Activated gamma-delta T cell treated with Interleukin-2 at 50 U/mL for 16 hours (primary cell): ENCODE measurements around the gene ALOX12B.
"Not testable (repeated sequence)": the region's sequence is repeated elsewhere in the genome, so short reads cannot be mapped to it uniquely, and the experiment has no call there.

Experiments used
- DNase-seq: peaks from one replicate; pipeline ENCODE4 v3.0.0-alpha.2; 2020

Gene ALOX12B

DNA sequence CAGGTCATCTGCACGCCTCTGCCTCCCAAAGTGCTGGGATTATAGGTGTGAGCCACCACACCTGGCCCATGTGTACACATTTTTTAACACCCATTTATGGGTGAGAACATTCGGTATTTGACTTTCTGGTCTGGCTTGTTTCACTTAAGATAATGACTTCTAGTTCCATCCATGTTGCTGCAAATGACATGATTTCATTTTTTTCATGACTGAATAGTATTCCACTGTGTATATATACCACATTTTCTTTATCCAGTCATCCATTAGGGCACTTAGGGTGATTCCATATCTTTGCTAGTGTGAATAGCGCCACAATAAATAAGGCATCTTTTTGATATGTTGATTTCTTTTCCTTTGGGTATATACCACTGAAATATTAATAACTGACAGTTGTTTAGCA is 5.6 kb downstream of the ALOX12B start:
- no peak for DNase-seq

DNA sequence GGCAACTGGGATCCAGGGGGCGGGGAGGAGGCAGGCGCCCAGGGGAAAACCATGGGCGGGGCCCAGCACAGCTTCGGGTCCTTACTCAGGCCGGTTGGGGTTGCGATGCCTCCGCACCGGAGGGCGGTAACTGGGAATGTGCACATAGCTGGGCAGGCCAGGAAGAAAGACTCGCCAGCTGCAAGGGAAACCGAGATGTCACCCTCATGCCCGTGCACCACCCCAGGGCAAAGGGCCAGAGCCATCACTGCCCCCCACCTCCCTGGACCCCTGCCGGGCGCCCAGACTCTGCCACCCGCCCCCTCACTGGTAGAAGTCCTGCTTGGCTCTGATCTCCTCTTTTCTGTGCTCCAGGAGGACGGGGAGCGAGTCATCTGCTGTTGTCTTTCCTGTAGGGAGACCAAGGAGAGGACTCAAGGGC is 6.7 kb downstream of the ALOX12B start:
- no peak for DNase-seq

DNA sequence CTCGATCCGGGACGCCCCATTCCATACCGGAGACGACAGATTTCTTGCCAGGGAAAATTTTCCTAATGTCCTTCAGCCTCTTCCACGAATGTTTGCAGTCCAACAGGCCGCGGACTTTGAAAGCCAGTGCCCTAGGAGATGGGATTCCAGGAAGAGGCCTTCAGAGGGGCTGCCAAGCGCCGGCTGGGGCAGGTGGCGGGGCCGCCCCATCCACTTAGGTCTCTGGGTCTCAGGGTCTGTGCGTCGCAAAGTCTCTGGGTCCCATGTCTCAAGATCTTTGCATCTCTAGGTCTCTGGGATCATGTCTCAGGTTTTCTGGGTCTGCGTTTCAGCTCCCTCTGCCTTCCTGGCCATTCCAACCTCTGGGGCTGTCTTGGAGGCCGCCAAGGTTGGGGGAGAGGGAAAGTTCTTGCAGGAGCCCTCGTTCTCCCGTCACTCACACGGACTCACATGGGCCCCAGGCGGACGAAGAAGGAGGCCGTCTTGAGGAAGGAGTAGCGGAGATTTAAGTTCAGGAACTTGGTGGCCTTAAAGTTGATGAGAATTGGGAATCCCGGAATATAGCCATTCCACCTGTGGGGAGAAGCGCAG is 7.2 kb downstream of the ALOX12B start:
- DNase-seq, result no peak

DNA sequence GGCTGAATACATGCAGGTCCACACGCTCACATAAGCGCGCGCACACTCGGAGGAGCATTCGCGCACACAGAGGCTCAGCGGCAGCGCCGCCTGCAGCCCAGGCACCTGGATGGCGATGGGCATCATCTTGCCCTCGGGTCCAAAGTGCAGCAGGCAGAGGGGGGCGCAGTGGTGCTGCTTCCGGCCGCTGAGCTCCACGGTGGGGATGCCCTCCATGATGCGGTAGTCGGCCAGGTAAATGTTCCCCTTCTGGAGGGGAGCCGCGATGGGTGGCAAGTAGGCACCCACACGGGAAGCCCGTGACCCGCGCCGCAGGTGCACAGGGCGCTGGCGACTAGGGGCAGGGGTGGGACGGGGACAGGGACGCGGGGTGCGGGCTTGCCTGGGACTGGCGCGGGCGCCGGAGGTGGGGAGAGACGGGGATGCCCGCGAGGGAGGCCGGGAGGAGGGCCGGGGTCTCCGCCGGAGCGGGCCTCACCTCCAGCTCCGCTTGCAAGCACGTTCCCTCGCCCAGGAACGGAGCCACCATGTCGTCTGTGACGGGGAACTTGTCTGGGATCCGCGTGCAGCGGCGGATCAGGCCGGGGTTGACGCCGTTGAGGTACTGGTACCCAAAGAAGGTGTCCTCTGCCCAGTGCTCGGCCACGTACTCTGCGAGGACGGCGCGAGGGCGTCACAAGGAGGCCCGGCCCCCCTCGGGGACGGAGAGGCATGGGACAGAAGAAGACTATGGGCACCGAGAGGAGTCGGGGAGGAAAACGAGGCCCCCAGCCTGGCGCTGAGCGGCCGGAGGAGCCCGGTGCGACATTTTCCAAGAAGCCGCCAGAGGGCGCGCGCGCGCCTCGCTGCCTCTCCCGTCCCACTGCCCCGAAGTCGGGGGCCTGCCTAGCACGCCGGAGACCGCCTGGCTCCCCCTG is 8.0 kb downstream of the ALOX12B start:
- peak; percentile 74 for DNase-seq

DNA sequence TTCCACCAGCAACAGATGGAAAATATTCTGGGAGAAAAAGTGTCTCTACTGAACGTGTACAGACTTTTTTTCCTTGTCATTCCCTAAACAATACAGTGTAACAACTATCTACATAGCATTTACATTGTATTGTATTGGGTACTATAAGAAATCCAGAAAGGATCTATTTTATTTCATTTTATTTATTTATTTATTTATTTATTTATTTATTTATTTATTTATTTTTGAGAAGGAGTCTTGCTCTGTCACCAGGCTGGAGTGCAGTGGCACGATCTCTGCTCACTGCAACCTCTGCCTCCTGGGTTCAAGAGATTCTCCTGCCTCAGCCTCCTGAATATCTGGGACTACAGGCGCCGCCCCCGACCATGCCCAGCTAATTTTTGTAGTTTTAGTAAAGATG is 9.6 kb downstream of the ALOX12B start:
- not testable (repeated sequence) for DNase-seq

DNA sequence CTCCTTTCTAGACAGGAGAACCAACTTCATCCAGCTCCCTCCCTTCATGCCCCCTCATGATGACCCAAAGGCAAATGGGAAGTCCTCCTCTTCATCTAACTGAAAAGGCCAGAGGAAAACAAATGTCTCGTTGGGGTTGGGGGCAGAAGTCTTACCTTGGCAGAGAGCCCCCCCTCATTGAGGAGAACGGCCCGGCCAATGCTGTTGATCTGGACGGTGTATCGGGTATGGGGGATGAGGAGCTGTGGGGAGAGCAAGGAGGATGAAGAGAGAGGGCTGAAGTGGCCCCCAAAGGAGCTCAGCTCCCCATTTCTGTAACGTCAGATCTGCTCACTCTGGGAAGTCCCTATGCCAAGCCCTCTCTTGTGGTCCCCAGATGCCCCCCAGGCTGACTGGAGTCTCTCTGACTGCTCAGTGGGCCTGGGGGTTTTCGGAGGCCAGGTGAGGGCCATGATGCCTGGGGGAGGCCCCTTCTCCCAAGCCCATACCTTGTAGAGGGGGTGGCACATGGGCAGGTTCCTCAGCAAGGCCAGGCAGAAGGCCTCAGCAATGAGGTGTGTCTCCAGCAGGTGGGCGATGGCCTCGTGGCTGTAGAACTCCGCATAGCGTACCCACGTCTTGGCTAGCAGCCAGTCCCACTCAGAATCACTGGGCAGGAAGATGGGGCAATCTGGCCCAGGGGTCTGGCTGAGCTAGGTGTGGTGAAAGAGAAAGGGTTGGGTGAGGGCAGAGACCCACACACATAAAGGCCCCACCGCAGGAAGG is 10.8 kb downstream of the ALOX12B start:
- DNase-seq, result no peak

DNA sequence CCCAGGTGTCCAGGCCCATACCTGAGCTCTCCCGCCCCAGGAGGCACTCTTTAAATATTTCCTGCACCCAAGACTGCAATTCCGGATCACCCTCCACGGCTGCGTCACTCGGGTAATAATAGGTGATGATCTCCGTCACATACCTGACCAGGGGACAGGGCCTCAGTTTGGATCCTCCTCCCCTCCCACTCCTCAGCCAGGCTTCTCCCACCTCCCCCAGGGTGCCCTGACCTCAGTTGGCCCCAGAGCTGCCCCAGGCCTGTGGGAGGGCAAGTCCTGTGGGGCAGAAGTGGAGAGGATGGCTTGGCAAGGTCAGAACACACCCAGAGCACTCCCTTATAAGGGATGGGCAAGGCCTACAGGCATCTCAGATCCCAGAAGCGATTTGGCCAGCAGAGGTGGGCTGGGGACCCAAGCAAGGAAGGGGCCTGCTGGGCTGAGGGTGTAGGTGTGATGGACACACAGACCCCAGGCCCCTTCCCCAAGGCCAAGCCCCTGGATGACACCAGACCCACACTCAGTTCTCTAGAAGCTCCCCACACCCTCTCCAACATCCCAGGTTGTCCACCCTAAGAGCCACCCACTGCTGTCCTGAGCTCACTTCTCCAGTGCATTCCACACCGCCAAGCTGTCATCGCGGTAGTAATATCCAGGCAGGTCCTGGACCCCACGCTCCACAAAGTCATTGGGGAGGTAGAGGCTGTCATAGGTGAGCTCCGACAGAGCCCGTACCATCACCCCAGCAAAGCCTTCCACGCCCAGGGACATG is 11.8 kb downstream of the ALOX12B start:
- DNase-seq, result no peak

DNA sequence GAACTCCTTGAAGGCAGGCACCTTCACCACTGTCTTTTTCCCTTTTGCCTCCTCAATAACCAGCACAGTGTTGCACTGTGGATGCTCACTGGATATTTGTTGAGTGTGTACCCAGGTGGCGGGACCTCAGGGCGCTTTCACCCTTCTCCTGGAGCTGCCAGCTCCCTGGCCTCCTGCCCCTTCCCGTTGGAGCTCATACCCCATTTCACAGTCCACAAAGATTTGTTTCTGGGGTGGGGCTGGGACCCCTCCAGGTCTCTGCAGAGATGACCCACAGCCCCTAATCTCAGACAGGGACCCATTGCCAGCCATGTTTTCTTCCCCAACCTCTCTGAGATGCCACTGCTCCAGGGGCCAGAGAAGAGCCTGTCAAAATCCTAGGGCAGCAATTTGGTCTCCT is 12.4 kb downstream of the ALOX12B start:
- DNase-seq, result no peak

DNA sequence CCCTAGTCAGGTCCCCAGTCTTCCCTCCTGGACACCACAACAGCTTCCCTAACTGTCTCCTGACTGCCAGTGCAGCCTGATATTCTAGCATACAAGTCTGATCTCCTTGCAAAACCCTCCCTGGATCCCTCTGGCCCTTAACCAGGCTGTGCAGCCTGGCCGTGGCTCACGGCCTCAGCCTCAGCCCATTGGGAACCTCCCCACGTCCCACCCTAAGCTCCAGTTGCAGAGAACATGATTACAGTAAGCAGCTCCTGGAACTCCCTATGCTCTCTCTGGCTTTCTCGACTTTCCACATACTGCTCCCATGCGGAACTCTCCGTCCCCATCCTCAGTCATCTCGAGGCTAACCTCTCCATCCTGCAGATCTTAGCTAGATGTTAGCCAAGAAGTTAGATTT is 13.0 kb downstream of the ALOX12B start:
- no peak for DNase-seq

DNA sequence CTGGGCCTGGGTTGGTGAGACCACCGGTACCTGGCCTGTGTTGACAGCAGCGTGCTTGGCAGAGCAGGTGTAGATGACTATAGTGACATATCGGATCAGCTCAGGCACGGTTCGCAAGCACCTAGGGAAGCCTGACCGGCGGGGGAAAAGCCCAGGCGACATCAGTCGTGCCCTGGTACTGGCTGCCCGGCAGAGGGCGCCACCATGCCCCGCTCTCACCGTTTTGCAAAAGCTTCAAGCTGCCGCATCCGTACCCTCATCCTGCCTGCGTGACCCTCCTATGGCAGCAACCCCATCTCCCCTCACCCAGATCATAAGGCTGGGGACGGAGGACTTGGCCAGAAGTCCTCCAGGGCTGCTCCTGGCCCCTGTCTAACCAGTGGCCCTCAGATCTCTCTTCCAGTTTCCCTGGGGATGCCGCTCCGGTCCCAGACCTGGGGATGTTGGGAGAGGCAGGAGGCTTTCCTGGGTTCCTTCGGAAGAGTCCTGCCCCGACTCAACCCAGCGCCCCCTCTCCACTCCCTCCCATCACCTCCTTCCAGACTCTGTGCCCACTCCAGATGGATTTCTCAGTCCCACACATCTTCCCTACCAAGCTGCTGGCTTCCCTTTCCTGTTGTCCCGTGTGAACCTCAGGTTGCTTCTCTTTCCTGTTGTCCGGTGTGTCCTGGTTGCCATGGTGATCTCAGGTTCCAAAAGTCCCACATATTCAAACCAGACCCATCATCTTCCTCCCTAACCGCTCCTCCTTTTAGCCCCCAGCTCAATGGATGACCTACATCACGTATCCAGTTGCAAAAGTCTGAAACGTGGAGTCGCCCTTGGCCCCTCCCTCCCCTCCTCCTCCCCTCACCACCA is 13.7 kb downstream of the ALOX12B start:
- peak; percentile 82 for DNase-seq

DNA sequence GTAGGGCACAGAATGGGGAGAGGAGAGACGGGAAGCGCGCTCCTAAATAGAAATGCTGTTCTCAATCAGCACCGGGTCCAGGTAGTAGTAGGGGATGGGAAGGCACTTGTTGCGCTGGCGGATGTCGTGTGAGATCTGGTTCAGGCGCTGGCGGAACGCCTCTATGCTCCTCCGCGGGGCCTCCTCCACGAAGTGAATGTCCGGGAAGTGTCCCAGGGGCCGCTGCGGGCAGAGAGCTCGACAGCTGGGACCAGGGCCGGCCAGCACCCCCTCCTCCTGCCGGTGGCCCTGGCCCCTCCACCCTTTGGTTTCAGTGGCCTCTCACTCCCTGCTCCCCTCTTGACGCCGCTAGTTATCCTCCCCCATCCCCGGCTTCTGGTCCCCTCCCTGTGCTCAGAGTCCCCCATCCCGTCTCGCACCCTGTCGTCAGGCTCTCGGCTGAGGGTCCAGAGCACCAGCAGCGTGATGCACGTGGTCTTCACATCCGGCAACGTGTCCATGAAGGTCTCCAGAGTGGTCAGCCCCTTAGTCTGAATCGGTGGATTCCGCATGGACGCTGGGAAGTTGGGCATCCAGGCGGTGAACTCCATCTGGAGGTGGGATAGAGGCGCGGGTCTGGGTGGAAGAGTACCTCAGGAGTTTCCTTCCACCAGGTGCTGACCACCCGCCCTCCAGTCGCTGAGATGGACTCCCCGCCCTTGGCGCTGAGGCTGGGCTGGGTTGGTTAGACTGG is 14.6 kb downstream of the ALOX12B start:
- peak; percentile 22 for DNase-seq

DNA sequence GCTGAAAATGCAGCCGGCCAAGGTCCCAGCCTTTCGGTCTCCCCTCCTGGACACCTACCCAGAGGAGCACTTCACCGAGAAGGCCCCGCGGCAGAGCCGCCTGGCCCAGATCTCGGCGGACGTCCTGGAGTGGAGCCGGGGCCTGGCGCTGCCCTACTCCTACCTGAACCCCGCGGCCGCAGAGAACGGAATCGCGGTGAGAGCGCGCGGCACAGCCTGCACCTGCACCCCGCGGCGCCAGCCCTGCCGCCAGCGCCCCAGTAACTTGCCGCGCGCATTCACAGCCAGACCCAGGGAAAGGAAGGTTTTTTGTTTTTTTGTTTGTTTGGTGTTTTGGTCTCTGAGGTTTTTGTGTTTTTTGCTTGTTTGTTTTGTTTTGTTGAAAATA is 15.2 kb downstream of the ALOX12B start:
- DNase-seq, result no peak

DNA sequence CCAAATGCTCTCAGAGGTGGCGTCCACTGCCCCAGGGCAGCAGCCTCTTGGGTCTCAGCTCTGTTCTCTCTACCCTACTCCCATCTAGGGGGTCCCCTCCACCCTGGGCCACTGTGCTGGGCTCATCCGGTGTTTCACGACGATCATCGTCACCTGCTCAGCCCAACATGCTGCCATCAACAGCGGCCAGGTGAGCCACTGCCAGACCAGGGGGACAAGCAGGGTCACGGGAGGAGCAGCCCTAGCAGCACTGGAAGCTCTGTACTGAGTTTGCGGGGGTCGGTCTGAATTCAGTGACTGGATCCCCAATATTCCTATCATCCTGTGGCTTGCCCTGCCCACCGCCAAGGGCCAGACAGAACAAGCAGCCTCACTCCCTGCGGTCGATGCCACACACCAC is 16.0 kb downstream of the ALOX12B start:
- DNase-seq, result no peak

DNA sequence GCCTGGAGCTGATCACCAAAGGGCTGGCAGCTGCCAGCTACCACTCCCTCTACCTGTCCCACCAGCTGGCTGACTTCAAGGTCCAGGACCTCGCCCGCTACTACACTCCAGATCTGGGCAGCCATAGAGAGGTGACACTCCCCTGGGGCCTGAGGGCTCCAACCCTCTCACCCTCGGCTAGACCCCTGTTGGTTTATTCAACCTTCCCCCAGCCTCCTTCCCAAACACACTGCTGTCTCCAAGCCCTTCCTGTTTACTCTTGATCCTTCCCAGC is 18.0 kb downstream of the ALOX12B start:
- no peak for DNase-seq

DNA sequence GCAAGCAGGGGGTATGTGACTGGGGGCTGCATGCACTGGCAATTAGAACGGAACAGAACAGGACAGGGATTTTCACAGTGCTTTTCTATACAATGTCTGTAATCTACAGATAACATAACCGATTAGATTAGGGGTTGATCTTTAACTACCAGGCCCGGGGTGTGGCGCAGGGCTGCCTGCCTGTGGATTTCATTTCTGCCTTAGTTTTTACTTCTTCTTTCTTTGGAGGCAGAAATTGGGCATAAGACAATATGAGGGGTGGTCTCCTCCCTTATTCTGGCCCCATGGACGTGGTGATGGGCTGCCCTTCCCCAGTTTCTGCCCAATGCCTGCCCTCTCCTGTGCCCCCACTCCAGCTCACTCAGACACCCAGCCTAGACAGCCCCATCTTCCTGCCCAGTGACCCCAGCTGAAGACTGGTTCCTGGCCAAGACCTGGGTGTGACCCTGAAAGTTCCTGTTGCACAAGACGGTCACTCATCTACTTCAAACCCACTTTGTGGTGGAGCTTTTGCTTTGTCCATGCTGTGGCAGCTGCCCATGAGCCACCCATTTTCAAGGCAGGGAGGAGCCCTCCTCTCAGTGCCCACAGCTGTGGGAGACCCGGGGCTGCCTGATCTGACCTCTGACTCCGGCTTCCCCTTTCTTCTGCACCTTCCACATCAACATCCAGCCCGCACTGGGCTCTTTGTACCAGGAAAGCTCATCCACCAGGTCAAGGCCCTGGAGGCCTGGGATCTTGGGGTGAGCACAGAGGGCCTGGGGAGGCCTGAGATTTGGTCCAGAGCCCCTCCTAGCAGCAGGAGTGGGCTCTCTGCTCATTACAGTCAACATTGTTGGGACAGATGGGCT is 18.6 kb downstream of the ALOX12B start:
- no peak for DNase-seq

DNA sequence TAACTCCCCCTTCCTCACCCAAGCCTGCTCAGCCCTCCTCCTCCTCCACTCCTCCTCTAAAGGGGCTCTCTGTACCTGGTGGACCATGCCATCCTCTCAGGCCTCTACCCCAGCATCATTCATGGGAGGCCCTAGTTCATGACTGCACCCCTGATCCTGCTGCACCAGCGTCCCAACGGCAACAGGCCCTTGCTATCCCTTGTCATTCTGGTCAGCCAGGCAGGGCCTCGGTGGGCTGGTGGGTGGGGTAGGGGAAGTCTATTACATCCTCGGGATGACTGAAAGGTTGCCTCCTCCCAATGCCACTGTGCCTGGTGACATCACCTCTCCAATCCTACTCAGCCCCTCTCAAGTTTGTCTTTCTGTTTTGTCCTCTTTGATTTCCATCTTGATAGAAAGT is 19.7 kb downstream of the ALOX12B start:
- DNase-seq, result no peak

DNA sequence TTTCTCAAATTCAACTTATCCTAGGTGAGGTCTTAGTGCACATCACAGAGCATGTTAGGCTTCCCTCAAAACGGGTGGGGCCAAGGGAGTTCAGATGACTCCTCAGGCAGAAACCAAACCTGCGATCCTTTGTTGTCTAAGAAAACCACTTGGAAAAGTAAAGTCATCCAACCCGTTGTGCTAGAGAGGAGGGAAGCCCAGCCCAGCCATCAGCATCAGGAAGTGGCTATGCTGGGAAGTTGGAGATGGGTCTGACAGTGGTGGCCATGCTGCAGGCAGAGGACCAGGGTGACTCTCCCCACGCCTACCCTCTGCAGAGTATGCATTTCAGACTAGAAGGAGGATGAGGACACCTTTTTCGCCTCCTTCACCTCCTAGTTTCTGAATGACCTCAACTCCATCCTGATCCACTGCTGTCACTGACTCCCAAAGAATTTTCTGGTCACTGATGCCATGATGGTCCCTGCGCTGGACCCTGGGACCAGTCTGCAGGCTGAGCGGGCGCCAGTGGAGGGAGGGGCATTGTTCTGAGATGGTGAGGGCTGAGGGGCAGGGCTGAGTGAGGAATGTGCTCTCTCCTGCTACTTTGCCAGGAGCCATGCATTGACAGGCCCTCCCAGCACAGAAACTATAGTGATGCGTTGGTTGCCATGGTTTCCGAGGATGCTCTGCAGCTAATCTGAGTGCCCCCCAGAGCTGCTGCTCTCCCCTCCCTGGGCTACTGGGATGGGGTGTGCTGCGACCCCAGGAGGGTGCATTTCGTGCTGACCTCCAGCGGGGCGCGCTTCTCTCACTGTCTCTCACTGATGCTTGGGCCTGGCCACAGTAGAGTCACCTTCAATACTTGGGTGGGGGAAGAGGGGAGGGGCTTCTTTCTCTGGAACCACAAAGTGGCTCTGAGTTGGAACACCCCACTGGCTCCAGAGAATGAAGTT is 20.4 kb downstream of the ALOX12B start:
- no peak for DNase-seq

DNA sequence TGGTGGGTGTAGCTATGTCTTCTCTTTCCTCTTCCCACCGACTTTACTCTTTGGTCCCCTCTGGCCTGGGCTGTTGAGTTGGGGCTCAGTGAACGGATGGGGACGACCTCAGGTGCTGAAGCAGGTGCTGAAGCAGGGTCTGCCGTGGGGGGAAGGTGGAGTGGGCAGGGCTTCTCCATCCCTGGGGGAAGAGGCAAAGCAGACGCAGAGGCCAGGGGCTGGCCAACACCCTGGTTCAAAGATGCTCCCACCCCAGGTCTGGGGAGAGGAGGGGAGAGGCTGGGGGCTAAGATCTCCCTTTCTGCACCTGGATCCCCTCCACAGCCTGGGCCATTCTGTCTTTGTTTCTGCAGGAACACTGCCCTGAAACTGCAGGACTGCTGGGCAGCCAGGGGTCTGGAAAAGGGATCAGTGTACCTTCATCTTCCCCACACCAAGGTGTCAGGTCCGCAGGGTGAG is 22.9 kb downstream of the ALOX12B start:
- DNase-seq, result no peak
